Measurements from ENCODE around the gene COMMD3. TPM values are rescaled to one million over a fixed set of nuclear protein-coding genes. Genes with fewer than 3 reads are reported as not detected.

The COMMD3 gene
- total RNA-seq, 1 experiment from 2014 or later, result 2.6 TPM

GRCh38 chr10:22335173-22335933 is 19.2 kb downstream of the COMMD3 start (continued):
- TF ChIP-seq, protein P1, sequence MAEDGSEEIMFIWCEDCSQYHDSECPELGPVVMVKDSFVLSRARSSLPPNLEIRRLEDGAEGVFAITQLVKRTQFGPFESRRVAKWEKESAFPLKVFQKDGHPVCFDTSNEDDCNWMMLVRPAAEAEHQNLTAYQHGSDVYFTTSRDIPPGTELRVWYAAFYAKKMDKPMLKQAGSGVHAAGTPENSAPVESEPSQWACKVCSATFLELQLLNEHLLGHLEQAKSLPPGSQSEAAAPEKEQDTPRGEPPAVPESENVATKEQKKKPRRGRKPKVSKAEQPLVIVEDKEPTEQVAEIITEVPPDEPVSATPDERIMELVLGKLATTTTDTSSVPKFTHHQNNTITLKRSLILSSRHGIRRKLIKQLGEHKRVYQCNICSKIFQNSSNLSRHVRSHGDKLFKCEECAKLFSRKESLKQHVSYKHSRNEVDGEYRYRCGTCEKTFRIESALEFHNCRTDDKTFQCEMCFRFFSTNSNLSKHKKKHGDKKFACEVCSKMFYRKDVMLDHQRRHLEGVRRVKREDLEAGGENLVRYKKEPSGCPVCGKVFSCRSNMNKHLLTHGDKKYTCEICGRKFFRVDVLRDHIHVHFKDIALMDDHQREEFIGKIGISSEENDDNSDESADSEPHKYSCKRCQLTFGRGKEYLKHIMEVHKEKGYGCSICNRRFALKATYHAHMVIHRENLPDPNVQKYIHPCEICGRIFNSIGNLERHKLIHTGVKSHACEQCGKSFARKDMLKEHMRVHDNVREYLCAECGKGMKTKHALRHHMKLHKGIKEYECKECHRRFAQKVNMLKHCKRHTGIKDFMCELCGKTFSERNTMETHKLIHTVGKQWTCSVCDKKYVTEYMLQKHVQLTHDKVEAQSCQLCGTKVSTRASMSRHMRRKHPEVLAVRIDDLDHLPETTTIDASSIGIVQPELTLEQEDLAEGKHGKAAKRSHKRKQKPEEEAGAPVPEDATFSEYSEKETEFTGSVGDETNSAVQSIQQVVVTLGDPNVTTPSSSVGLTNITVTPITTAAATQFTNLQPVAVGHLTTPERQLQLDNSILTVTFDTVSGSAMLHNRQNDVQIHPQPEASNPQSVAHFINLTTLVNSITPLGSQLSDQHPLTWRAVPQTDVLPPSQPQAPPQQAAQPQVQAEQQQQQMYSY (CRISPR knock-in tag; IDR thresholded peaks at IDR 0.05), result no peak
- TF ChIP-seq E2F4 (CRISPR knock-in tag; IDR thresholded peaks at IDR 0.05; ENCODE audit: borderline replicate concordance, low read depth), result 0 out of 2 replicates have a peak, but pooled peaks have one; percentile 20
- no peak for TF ChIP-seq CTCF (IDR thresholded peaks at IDR 0.05)
- TF ChIP-seq, protein P2, sequence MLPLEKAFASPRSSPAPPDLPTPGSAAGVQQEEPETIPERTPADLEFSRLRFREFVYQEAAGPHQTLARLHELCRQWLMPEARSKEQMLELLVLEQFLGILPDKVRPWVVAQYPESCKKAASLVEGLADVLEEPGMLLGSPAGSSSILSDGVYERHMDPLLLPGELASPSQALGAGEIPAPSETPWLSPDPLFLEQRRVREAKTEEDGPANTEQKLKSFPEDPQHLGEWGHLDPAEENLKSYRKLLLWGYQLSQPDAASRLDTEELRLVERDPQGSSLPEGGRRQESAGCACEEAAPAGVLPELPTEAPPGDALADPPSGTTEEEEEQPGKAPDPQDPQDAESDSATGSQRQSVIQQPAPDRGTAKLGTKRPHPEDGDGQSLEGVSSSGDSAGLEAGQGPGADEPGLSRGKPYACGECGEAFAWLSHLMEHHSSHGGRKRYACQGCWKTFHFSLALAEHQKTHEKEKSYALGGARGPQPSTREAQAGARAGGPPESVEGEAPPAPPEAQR (CRISPR knock-in tag; IDR thresholded peaks at IDR 0.05), result no peak
- no peak for TF ChIP-seq TEAD4 (CRISPR knock-in tag; IDR thresholded peaks at IDR 0.05)
- TF ChIP-seq, protein P3, sequence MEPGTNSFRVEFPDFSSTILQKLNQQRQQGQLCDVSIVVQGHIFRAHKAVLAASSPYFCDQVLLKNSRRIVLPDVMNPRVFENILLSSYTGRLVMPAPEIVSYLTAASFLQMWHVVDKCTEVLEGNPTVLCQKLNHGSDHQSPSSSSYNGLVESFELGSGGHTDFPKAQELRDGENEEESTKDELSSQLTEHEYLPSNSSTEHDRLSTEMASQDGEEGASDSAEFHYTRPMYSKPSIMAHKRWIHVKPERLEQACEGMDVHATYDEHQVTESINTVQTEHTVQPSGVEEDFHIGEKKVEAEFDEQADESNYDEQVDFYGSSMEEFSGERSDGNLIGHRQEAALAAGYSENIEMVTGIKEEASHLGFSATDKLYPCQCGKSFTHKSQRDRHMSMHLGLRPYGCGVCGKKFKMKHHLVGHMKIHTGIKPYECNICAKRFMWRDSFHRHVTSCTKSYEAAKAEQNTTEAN (CRISPR knock-in tag; IDR thresholded peaks at IDR 0.05), result 0 out of 2 replicates have a peak, but pooled peaks have one; percentile 22
- no peak for TF ChIP-seq ZNF281 (CRISPR knock-in tag; IDR thresholded peaks at IDR 0.05)
- peak; percentile 52; the same call in 1 of the 2 replicates for TF ChIP-seq HMGXB4 (CRISPR knock-in tag; IDR thresholded peaks at IDR 0.05)
- no peak for TF ChIP-seq NR1H2 (CRISPR knock-in tag; IDR thresholded peaks at IDR 0.05)
